GM12865 (cell line): ENCODE results near the gene DCBLD2.
A peak's percentile ranks its signal among the peaks of the same experiment; 100 is the strongest.

Source experiments
- DNase-seq: peaks from one replicate; pipeline ENCODE4 v3.0.0; 2010; ENCODE audit warnings: low read depth
- H3K4me3 ChIP-seq: 2 replicates; pipeline ENCODE4 v1.5.1; 2011; ENCODE audit warnings: mild to moderate bottlenecking, low read depth, low read length, control low read depth
- TF ChIP-seq, protein P1 (sequence below): IDR thresholded peaks from 2 replicates; pipeline ENCODE4 v1.5.1; 2011; ENCODE audit warnings: low read length, control low read depth, low read depth, inconsistent platforms; ENCODE audit not compliant: insufficient read depth; ENCODE audit errors: missing control alignments

DCBLD2 gene

DNA sequence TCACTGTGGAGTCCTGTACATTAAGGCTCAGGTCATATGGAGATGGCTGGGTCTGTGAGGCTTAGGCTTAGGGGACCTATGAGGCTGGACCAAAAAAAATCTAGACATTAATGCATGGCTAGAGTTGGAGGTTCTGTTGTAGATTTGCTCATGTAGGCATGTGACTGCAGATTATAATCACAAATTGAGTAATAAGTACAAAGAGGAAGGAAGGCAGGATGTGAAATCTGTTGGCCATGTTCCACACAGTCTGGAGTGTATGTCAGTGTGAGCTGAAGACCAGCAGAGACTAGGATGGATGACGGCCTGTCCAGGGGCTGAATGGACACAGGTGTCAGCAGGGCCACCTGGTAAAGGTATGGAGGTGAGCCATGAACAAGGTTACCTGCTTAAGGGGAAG lies 138.4 kb downstream of the DCBLD2 start, which contains the start of gene ST3GAL6:
ST3GAL6 (plus strand) TSS at position 265 of the 400 bp plus-strand sequence. CDS start 5,101 bp downstream, outside the sequence.
- H3K4me3 ChIP-seq = peak within 1 kb of the TSS; percentile 43
- peak; percentile 58 for DNase-seq
- TF ChIP-seq, protein P1, sequence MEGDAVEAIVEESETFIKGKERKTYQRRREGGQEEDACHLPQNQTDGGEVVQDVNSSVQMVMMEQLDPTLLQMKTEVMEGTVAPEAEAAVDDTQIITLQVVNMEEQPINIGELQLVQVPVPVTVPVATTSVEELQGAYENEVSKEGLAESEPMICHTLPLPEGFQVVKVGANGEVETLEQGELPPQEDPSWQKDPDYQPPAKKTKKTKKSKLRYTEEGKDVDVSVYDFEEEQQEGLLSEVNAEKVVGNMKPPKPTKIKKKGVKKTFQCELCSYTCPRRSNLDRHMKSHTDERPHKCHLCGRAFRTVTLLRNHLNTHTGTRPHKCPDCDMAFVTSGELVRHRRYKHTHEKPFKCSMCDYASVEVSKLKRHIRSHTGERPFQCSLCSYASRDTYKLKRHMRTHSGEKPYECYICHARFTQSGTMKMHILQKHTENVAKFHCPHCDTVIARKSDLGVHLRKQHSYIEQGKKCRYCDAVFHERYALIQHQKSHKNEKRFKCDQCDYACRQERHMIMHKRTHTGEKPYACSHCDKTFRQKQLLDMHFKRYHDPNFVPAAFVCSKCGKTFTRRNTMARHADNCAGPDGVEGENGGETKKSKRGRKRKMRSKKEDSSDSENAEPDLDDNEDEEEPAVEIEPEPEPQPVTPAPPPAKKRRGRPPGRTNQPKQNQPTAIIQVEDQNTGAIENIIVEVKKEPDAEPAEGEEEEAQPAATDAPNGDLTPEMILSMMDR = no peak

DNA sequence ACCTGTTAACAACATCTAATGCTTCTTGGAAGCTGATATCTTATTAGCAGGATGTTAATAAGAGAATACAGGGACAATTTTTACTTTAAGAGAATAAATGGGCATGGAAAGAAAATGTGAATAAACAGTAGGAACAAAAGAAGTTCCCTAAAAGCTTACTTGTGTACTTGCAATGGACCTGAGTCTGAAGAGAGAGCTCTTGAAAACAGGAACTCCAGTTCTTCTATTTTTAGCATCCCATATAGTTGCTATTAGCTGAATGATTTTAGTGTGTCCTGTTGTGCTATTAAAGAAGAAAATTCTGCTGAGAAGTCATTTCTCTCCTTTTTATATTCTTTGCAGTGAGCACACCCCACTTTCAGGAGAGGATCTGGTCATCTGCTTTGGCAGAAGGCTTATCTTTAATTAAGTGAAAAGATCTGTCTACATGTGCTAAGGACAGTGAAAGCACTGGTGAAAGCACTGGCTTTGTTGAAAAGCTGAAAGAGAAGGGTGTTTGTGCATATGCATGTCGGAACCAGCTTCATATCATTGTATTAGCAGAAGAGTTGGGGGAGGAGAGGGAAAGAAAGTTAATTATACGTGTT lies 139.8 kb downstream of the DCBLD2 start:
- H3K4me3 ChIP-seq = no peak overlapping the region
- no peak for DNase-seq
- TF ChIP-seq, protein P1 = no peak

DNA sequence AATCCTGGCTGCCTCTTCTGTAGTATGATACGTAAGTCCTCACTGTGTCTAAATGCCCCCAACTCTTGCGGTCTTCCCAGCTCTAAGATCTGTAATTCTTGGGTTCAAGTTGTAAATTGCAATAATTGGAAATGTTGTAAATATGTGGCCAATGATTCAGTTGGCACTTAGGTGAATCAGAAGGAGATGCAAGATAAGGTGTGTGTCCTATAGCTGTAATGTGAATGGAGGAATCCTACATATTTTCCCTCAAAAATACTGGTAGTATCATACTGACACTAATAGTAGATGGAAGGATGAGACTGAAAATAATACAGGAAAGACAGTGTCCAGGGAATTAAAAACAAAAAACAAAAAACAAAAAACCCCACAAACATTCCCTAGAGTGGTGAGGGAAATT lies 141.9 kb downstream of the DCBLD2 start:
- no peak overlapping the region for H3K4me3 ChIP-seq
- TF ChIP-seq, protein P1 = no peak
- DNase-seq = no peak

DNA sequence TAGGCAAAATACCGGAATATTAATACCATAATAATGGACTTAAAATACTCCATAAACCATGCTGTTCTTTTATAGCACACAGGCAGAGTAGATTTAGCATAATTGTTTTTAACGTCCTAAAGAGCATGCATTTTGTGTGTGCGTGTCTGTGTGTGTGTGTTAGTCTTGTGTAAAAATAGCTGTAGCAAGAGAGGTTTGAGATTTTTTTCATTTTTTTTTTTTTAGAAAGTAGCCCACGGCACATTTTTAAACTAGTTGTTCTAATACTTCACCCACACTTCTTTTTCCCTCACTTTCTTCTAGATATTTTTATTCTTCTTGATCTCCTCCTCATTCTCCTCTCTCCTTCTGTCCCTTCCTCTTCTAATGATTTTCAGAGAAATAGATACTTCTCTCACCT lies 145.9 kb downstream of the DCBLD2 start:
- H3K4me3 ChIP-seq = no peak overlapping the region
- TF ChIP-seq, protein P1 = no peak
- no peak for DNase-seq

DNA sequence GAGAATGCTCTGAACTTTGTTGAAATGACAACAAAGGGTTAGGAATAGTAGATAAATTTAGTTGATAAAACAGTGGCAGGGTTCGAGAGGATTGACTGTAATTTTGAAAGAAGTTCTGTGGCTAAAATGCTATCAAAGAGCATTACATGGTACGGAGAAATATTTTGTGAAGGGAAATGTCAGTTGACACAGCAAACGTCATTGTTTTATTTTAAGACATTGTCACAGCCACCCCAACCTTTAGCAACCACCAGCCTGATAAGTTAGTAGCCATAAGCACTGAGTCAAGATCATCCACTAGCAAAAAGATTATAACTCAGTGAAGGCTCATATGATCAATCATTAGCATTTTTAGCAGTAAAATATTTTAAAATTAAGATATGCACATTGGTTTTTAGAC lies 147.0 kb downstream of the DCBLD2 start:
- DNase-seq = no peak
- no peak overlapping the region for H3K4me3 ChIP-seq
- TF ChIP-seq, protein P1 = no peak

DNA sequence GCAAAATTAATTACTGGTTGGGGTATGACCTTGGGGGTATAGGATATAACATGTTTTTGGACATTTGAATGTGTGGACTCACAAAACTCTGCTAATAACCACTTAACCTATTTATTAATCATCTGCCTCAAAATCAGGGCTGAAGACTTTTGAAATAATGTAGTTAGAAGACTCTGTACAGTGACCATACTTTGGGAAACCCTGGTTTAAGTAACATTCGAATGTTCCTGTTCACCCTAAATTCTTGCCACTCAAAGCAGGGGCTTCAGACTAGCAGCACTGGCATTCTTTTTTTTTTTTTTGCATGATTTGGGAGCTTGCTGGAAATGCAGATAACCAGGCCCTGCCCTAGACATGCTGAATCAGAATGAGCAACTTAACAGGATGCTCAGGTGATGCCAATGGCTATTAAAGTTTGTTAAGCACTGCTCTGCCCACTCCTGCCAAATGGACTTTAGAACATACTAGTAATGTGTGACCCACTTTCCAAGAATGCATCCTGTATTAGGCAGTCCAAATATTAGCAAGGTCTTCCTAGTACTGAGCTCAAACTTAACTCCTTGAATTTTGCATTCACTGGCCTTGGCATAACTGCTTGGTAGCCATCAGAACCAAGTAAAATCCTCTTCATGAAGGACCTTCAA lies 151.1 kb downstream of the DCBLD2 start:
- no peak for DNase-seq

More for the DNA sequence above, 151.1 kb downstream of the DCBLD2 start:
- TF ChIP-seq, protein P1 = no peak
- H3K4me3 ChIP-seq = no peak overlapping the region
